ENCODE results near the gene CCNA2.

DNA sequence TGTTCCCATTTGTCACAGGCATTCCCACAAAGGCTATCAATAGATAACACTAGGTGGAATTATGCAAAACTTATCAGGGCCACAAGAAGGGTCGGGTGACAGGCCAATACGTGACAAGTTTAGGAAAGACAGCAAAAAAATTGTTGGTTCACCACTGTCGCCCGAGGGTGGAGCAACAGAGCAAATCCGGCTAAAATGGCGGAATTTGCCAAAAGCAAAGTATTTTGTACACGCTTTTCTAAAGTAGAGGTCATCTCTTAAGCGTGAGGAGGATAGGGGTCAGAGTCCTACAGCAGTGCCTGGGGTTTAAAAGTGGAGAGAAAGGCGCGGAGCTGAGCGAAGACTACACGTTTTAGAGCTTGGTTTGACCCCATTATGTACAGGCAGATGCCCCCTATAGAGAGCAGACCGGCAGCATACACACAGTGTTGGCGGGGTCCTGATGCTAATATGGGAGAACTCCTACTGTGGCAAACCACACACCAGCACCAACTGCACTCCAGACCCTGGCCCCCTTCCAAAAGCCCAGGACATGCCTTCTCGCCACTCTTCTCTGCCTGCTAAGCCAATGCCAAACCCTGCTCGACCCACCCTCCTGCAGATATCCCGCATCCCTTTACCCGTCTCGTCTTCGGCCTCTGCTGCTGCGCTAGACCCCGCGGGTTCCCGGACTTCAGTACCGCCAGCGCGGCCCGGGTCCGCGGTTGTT is 733 bp downstream of the CCNA2 start:
- TF ChIP-seq CTCF (IDR thresholded peaks at IDR 0.05) (no peak), POLR2A (IDR thresholded peaks at IDR 0.05) (no peak)
